ENCODE measurements around the gene CDH23. TPM values are rescaled to one million over a fixed set of nuclear protein-coding genes. Genes with fewer than 3 reads are reported as not detected.
A peak's percentile ranks its signal among the peaks of the same experiment; 100 is the strongest.

Gene CDH23
- total RNA-seq, 4 donors from 2014 or later: 7.1 to 56.2 (median 25.4) TPM

DNA sequence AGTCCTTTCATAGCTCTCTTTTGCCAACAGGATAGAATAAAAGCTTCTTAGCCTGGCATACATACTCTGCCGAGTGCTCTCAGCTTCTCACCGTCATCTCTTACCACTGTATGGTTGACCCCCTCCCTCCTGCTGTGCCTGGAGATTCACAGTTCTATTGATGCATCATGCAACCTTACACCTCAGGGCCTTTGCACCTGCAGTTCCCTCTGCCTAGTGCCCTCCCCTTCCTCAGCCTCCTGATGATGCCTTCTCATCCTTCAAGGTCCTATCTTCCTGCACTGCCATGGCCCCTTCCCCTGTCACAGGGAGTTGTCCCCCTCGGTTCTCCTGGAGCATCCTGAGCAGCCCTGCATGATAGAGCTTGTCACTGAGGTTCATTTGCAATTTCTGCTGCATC, 81.5 kb downstream of the CDH23 start:
- Histone ChIP-seq H3K4me3 (no peak overlapping the region), H3K9me3 (no peaks in the 10 kb centered on the region), H3K27me3 (no peaks in the 10 kb centered on the region), H3K27ac (no peak overlapping the region), H3K4me1 (peaks cover 10 to 11% of the 10 kb centered on the region in 2 donors), H3K36me3 (no peaks in the 10 kb centered on the region)
- intact Hi-C loops (cut with DNase I; ENCODE audit: low total_unique reads): no loop called here
- DNase-seq: peak in 1 of 2 donors; percentile 9
- TF ChIP-seq POLR2A (IDR thresholded peaks at IDR 0.05) (no peak), CTCF (IDR thresholded peaks at IDR 0.05) (no peak)

GRCh38 chr10:71478813-71479365, 82.2 kb downstream of the CDH23 start:
- Histone ChIP-seq H3K27ac (no peak overlapping the region), H3K4me3 (no peak overlapping the region), H3K9me3 (no peaks in the 10 kb centered on the region), H3K36me3 (no peaks in the 10 kb centered on the region), H3K27me3 (no peaks in the 10 kb centered on the region), H3K4me1 (peaks cover 10 to 11% of the 10 kb centered on the region in 2 donors)
- no peak for TF ChIP-seq CTCF (IDR thresholded peaks at IDR 0.05)
- no peak for TF ChIP-seq POLR2A (IDR thresholded peaks at IDR 0.05)
- DNase-seq: no peak
- intact Hi-C loops (cut with DNase I; ENCODE audit: low total_unique reads): no loop called here

DNA sequence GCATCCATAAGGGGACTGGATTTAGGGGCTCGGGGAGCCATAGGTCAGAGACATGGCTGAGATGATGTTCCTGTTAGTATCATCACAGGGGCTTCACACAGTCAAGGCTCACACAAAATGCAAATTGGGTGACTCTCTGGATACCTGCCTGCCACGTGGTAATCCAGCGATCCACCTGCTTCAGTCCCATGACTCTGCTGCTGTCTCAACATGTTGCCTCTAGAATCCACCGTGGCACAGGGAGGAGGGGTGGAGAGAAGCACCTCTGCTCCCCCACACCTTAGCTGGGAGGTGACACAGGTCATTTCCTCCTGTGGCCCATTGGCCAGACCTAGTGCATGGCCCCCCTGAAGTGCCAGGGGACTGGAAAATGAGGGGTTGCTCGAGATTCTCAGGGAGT, 83.1 kb downstream of the CDH23 start:
- no peaks in the 10 kb centered on the region for H3K36me3 ChIP-seq
- no peaks in the 10 kb centered on the region for H3K27me3 ChIP-seq
- H3K9me3 ChIP-seq: no peaks in the 10 kb centered on the region
- TF ChIP-seq POLR2A (IDR thresholded peaks at IDR 0.05) (no peak), CTCF (IDR thresholded peaks at IDR 0.05) (no peak)
- H3K4me3 ChIP-seq: no peak overlapping the region
- H3K27ac ChIP-seq: no peak overlapping the region
- H3K4me1 ChIP-seq: peaks cover 10 to 11% of the 10 kb centered on the region in 2 donors
- peak in 1 of 2 donors; percentile 8 for DNase-seq
- intact Hi-C loops (cut with DNase I; ENCODE audit: low total_unique reads): no loop called here

GRCh38 chr10:71480662-71481061, 83.9 kb downstream of the CDH23 start:
- H3K9me3 ChIP-seq: no peaks in the 10 kb centered on the region
- DNase-seq: no peak
- TF ChIP-seq CTCF (IDR thresholded peaks at IDR 0.05): no peak
- TF ChIP-seq POLR2A (IDR thresholded peaks at IDR 0.05): no peak
- H3K4me3 ChIP-seq: no peak overlapping the region
- peaks cover 5 to 9% of the 10 kb centered on the region in 2 donors for H3K4me1 ChIP-seq
- no peaks in the 10 kb centered on the region for H3K36me3 ChIP-seq
- H3K27me3 ChIP-seq: no peaks in the 10 kb centered on the region
- intact Hi-C loops (cut with DNase I; ENCODE audit: low total_unique reads): no loop called here
- no peak overlapping the region for H3K27ac ChIP-seq

GRCh38 chr10:71481746-71482410, 85.2 kb downstream of the CDH23 start:
- no peak for DNase-seq
- no peak overlapping the region for H3K4me3 ChIP-seq
- intact Hi-C loops (cut with DNase I; ENCODE audit: low total_unique reads): no loop called here

More at GRCh38 chr10:71481746-71482410, 85.2 kb downstream of the CDH23 start:
- Histone ChIP-seq H3K4me1 (peaks cover 0 to 4% of the 10 kb centered on the region in 2 donors), H3K36me3 (no peaks in the 10 kb centered on the region), H3K9me3 (no peaks in the 10 kb centered on the region), H3K27ac (no peak overlapping the region), H3K27me3 (no peaks in the 10 kb centered on the region)
- TF ChIP-seq POLR2A (IDR thresholded peaks at IDR 0.05): no peak
- TF ChIP-seq CTCF (IDR thresholded peaks at IDR 0.05): no peak

All from uterus (tissue), 4 donors.